ENCODE measurements around the gene LSR. TPM values are rescaled to one million over a fixed set of nuclear protein-coding genes. Genes with fewer than 3 reads are reported as not detected.

Gene LSR
- total RNA-seq, 1 experiment from 2014 or later = 0.10 TPM

- no peak for DNase-seq (ENCODE audit: extremely low read depth, low read depth)
Observed at GRCh38 chr19:35266520-35267352, 17.9 kb downstream of the LSR start.

- peak; percentile 20 for DNase-seq (ENCODE audit: extremely low read depth, low read depth)
Observed at GRCh38 chr19:35267353-35267817, 18.6 kb downstream of the LSR start.

- DNase-seq (ENCODE audit: extremely low read depth, low read depth) = peak; percentile 58
Observed at GRCh38 chr19:35267818-35268535, 19.2 kb downstream of the LSR start.

GRCh38 chr19:35268536-35269437, 20.0 kb downstream of the LSR start, which contains the start of gene USF2:
Gene USF2, plus strand, starts transcription at chr19:35268962. Its CDS starts 140 bp downstream, at chr19:35269102.
- peak; percentile 46 for DNase-seq (ENCODE audit: extremely low read depth, low read depth)

- DNase-seq (ENCODE audit: extremely low read depth, low read depth) = peak; percentile 62
Observed at GRCh38 chr19:35269438-35270117, 20.8 kb downstream of the LSR start.

- no peak for DNase-seq (ENCODE audit: extremely low read depth, low read depth)
Observed at GRCh38 chr19:35270381-35270811, 21.6 kb downstream of the LSR start.

- DNase-seq (ENCODE audit: extremely low read depth, low read depth) = no peak
Observed at GRCh38 chr19:35271546-35271945, 22.7 kb downstream of the LSR start.

- DNase-seq (ENCODE audit: extremely low read depth, low read depth) = no peak
Observed at GRCh38 chr19:35272122-35272719, 23.4 kb downstream of the LSR start.

GRCh38 chr19:35272954-35273649, 24.3 kb downstream of the LSR start:
- no peak for DNase-seq (ENCODE audit: extremely low read depth, low read depth)

GRCh38 chr19:35273686-35274259, 25.0 kb downstream of the LSR start:
- no peak for DNase-seq (ENCODE audit: extremely low read depth, low read depth)

- DNase-seq (ENCODE audit: extremely low read depth, low read depth) = no peak
Observed at GRCh38 chr19:35274323-35274722, 25.5 kb downstream of the LSR start.

GRCh38 chr19:35276706-35277281, 28.0 kb downstream of the LSR start:
- no peak for DNase-seq (ENCODE audit: extremely low read depth, low read depth)

- DNase-seq (ENCODE audit: extremely low read depth, low read depth) = no peak
Observed at GRCh38 chr19:35278578-35279284, 29.9 kb downstream of the LSR start.

- no peak for DNase-seq (ENCODE audit: extremely low read depth, low read depth)
Observed at GRCh38 chr19:35279374-35279773, 30.6 kb downstream of the LSR start.

- no peak for DNase-seq (ENCODE audit: extremely low read depth, low read depth)
Observed at GRCh38 chr19:35279985-35280821, 31.4 kb downstream of the LSR start.

- DNase-seq (ENCODE audit: extremely low read depth, low read depth) = no peak
Observed at GRCh38 chr19:35281303-35281702, 32.5 kb downstream of the LSR start.

Measured in NCI-H460 (cell line).